ENCODE data around the gene FYB1. TPM values are rescaled to one million over a fixed set of nuclear protein-coding genes. Genes with fewer than 3 reads are reported as not detected.

FYB1 gene
- total RNA-seq, 1 experiment from 2014 or later, result 10.5 TPM

GRCh38 chr5:39115644-39116343, 103.6 kb downstream of the FYB1 start:
- 0 out of 2 replicates have a peak, but pooled peaks cover 16% of the 10 kb centered on the region for H3K4me1 ChIP-seq (replicated peaks; ENCODE audit: insufficient read depth)
- no peaks in the 10 kb centered on the region for H3K27me3 ChIP-seq (ENCODE audit: insufficient read depth, low read depth)
- H3K9me2 ChIP-seq (ENCODE audit: insufficient read depth), result 0 out of 2 replicates have a peak, but pooled peaks cover 6% of the 10 kb centered on the region
- no TSS peak for BruUV-seq (replicated peaks)
- ChIA-PET CTCF (no interaction called here), POLR2A (ENCODE audit: unreplicated experiment) (interaction anchor here (0.6 kb wide), 1 partner anchor 29 kb away, joined by 16 read pairs; no protein-coding TSS in a partner anchor)
- H3K79me2 ChIP-seq (ENCODE audit: low read depth), result no peaks in the 10 kb centered on the region
- no peaks in the 10 kb centered on the region for H3F3A ChIP-seq (ENCODE audit: insufficient read depth, low read depth)
- TF ChIP-seq EZH2 (IDR thresholded peaks at IDR 0.05; ENCODE audit: low read depth), result no peak
- TF ChIP-seq CTCF (conservative IDR thresholded peaks at IDR 0.05), result no peak
- H3K4me3 ChIP-seq, result no peak overlapping the region
- intact Hi-C loops (cut with micrococcal nuclease; ENCODE audit: unreplicated experiment), result loop anchor here (2.0 kb wide), 1 partner anchor 23 kb away; no protein-coding TSS in a partner anchor
- H3K36me3 ChIP-seq (ENCODE audit: low read depth), result no peaks in the 10 kb centered on the region
- no peak overlapping the region for H2AFZ ChIP-seq
- H4K20me1 ChIP-seq (ENCODE audit: insufficient read depth), result no peaks in the 10 kb centered on the region
- no peak overlapping the region for H3K4me2 ChIP-seq
- H3K9me3 ChIP-seq (ENCODE audit: insufficient read depth, low read depth), result 0 out of 2 replicates have a peak, but pooled peaks cover 2% of the 10 kb centered on the region
- H3K27ac ChIP-seq, result no peak overlapping the region
- DNase-seq, result no peak

- ChIA-PET CTCF (interaction anchor here (0.6 kb wide), 1 partner anchor 99 kb away, joined by 4 read pairs; no protein-coding TSS in a partner anchor), POLR2A (ENCODE audit: unreplicated experiment) (interaction anchor here (0.7 kb wide), 1 partner anchor 350 kb away, joined by 5 read pairs; no protein-coding TSS in a partner anchor)
- H3K27me3 ChIP-seq (ENCODE audit: insufficient read depth, low read depth), result no peaks in the 10 kb centered on the region
- H3K79me2 ChIP-seq (ENCODE audit: low read depth), result no peaks in the 10 kb centered on the region
- H3K9me2 ChIP-seq (ENCODE audit: insufficient read depth), result 0 out of 2 replicates have a peak, but pooled peaks cover 6% of the 10 kb centered on the region
- DNase-seq, result no peak
- H3K27ac ChIP-seq, result no peak overlapping the region
- TF ChIP-seq EZH2 (IDR thresholded peaks at IDR 0.05; ENCODE audit: low read depth), result no peak
- 0 out of 2 replicates have a peak, but pooled peaks cover 2% of the 10 kb centered on the region for H3K9me3 ChIP-seq (ENCODE audit: insufficient read depth, low read depth)
- H3F3A ChIP-seq (ENCODE audit: insufficient read depth, low read depth), result 0 out of 2 replicates have a peak, but pooled peaks cover 3% of the 10 kb centered on the region
- H3K4me3 ChIP-seq, result no peak overlapping the region
- H4K20me1 ChIP-seq (ENCODE audit: insufficient read depth), result no peaks in the 10 kb centered on the region
- intact Hi-C loops (cut with micrococcal nuclease; ENCODE audit: unreplicated experiment), result loop anchor here (2.0 kb wide), 1 partner anchor 25 kb away; no protein-coding TSS in a partner anchor
- H3K36me3 ChIP-seq (ENCODE audit: low read depth), result no peaks in the 10 kb centered on the region
- H2AFZ ChIP-seq, result no peak overlapping the region
- no TSS peak for BruUV-seq (replicated peaks)
- H3K4me1 ChIP-seq (replicated peaks; ENCODE audit: insufficient read depth), result 0 out of 2 replicates have a peak, but pooled peaks cover 16% of the 10 kb centered on the region
- H3K4me2 ChIP-seq, result no peak overlapping the region
Observed at GRCh38 chr5:39114155-39114554, 105.2 kb downstream of the FYB1 start.

- Histone ChIP-seq H3K9me3 (ENCODE audit: insufficient read depth, low read depth) (0 out of 2 replicates have a peak, but pooled peaks cover 2% of the 10 kb centered on the region), H3K4me1 (replicated peaks; ENCODE audit: insufficient read depth) (0 out of 2 replicates have a peak, but pooled peaks cover 16% of the 10 kb centered on the region), H3K36me3 (ENCODE audit: low read depth) (no peaks in the 10 kb centered on the region), H3K27me3 (ENCODE audit: insufficient read depth, low read depth) (no peaks in the 10 kb centered on the region), H3K79me2 (ENCODE audit: low read depth) (no peaks in the 10 kb centered on the region), H3K4me2 (no peak overlapping the region), H3K27ac (no peak overlapping the region), H2AFZ (no peak overlapping the region), H3K4me3 (no peak overlapping the region), H3K9me2 (ENCODE audit: insufficient read depth) (0 out of 2 replicates have a peak, but pooled peaks cover 2% of the 10 kb centered on the region), H3F3A (ENCODE audit: insufficient read depth, low read depth) (0 out of 2 replicates have a peak, but pooled peaks cover 3% of the 10 kb centered on the region), H4K20me1 (ENCODE audit: insufficient read depth) (no peaks in the 10 kb centered on the region)
- CTCF ChIA-PET, result no interaction called here
- BruUV-seq (replicated peaks), result no TSS peak
- intact Hi-C loops (cut with micrococcal nuclease; ENCODE audit: unreplicated experiment), result no loop called here
- no peak for DNase-seq
- POLR2A ChIA-PET (ENCODE audit: unreplicated experiment), result interaction anchor here (0.7 kb wide), 1 partner anchor 278 kb away, joined by 4 read pairs; no protein-coding TSS in a partner anchor
- TF ChIP-seq EZH2 (IDR thresholded peaks at IDR 0.05; ENCODE audit: low read depth) (no peak), CTCF (conservative IDR thresholded peaks at IDR 0.05) (no peak)
Observed at GRCh38 chr5:39113354-39113953, 105.9 kb downstream of the FYB1 start.
